Effector CD4-positive, alpha-beta T cell (primary cell): ENCODE data around the gene C16orf95.

Experiments
- DNase-seq: peaks from one replicate; pipeline ENCODE4 v3.0.0-alpha.2; 2020

C16orf95 gene

DNA sequence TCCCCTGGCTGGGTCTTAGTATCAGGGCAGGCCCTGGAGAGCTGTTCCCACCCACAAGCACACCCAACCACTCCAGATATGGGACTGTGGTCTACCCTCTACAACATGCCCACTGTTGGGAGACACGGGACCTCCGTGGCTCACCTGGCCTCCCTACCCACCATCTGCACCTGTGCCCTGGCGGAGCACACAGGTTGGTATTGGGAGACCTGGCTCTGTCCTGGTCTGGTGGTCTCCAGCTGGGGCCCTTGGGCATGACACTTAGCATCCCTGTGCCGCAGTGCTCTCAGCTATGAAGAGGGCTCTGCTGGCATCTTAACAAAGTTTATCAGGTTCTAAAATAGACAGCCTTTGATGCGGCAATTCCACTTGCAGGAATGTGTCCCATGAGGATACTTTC lies 5.8 kb downstream of the C16orf95 start:
- DNase-seq = no peak

GRCh38 chr16:87310610-87311009 lies 6.6 kb downstream of the C16orf95 start:
- no peak for DNase-seq

GRCh38 chr16:87309620-87310525 lies 7.3 kb downstream of the C16orf95 start:
- DNase-seq = no peak

- DNase-seq = no peak
Measured at GRCh38 chr16:87308826-87309225, 8.4 kb downstream of the C16orf95 start.

GRCh38 chr16:87306516-87306915 lies 10.7 kb downstream of the C16orf95 start:
- DNase-seq = no peak

DNA sequence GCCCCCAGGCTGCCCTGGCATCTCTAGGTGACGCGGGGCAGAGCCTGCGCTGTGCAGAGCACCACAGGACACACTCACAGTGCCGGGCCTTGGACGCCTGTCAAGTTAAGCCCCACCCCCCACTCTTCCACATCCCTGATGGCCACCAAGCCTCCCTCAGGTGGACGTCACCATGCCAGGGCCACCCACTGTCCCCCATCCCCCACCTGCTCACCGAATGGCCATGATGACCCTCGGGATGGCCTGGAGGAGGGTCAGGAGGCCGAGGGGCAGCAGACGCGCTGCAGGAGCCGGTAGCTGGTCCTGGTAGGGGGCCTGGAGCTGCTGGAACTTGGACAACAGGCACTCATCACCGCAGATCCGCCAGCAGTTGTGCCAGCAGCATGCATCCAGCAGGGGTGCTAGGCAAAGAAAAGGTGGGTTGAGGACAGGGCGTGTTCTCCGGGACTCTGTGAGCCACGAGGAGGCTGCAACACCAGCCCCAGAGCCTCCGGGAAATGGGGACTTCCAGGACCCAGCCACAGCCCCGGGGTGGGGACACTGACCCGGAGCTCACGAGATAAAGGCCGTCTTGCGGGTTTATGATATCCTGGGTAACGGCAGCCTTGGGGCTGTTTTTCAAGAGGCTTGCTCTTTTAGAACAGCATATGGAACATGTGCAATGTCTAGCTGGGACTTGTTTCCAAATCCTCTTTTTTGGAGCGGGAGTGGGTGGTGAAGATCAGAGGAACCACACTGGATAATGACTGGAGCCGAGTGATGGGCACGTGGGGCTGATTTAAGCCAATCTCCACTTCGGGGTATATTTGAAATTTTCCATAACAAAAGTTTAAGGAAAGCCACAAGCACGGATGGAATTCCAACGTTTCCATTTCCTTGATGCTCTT lies 11.4 kb downstream of the C16orf95 start:
- DNase-seq = no peak

GRCh38 chr16:87304951-87305350 lies 12.2 kb downstream of the C16orf95 start:
- DNase-seq = no peak

- DNase-seq = no peak
Measured at GRCh38 chr16:87303962-87304521, 13.2 kb downstream of the C16orf95 start.

DNA sequence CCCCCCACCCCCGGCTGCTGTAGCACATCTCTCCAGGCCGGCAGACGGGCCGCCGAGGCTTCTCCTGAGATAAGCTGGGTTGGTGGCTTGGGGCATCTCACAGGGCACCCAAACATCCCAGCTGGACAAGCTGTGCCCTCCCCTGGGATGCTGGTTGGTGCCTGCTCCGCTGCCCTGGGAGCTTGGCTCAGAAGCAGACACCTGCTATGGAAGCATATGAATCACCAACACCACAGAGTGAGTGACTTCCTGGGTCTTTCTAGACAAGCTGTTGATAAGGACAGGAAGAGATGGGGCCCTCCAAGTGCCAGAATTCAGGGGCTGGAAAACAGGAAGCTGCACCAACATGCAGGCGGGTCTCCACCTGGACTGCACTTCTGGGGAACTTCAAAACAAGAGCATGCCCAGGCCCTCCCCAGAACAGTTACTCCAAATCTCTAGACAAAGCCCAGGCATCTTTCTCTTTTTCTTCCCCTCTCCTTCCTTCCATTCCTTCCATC lies 13.7 kb downstream of the C16orf95 start:
- no peak for DNase-seq

- DNase-seq = no peak
Measured at GRCh38 chr16:87298857-87299465, 18.2 kb downstream of the C16orf95 start.

DNA sequence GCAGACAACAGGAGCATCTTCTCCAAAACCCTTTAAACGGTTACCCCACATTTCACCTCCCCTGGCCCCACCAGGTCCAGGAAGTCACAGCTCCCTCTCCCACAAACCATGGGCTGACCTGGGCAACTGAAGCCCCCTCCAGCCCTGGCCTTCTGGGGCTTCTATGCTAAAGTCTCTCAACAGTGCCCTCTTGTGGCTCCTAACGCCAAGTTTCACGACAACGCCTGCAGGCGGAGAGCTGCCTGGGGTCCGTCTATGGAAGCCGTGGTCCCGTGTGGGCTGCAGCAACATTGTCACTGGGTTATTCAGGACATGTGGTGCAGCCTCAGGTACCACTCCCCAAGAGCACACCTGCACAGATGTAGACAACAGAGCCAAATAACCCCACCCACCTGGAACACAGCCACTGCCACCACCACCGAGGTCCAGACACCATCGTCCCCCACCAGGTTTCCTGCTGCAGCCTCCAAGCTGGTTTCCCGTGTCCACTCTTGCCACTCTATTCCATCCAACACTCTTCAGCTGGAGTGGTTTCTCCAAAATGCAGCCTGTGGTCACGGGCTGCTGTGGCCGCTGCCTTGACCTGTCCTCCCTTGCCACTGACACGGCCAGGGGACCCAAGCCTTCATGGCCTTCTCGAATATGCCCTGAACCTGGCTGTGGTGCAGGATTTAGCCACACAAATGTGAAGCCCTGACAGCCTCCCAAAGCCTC lies 19.1 kb downstream of the C16orf95 start:
- DNase-seq = peak; percentile 19

DNA sequence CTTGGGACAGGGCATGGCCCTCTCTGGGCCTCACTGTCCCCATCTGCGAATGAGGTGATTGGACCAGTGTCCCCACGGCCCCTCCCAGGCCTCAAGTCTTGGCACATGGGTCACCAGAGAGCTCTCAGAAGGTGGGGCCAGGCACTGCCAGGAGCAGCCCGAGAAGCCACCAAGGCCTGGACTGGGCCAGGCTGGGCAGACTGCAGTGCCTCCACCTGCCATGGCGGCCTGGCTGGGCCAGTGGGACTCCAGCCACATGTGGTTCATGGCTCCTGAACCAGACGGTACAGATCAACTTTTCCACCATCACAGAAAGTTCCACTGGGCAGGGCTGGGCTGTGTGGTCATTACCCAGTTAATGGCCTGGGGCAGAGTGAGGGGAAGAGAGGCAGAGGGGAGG lies 19.8 kb downstream of the C16orf95 start:
- DNase-seq = no peak

DNA sequence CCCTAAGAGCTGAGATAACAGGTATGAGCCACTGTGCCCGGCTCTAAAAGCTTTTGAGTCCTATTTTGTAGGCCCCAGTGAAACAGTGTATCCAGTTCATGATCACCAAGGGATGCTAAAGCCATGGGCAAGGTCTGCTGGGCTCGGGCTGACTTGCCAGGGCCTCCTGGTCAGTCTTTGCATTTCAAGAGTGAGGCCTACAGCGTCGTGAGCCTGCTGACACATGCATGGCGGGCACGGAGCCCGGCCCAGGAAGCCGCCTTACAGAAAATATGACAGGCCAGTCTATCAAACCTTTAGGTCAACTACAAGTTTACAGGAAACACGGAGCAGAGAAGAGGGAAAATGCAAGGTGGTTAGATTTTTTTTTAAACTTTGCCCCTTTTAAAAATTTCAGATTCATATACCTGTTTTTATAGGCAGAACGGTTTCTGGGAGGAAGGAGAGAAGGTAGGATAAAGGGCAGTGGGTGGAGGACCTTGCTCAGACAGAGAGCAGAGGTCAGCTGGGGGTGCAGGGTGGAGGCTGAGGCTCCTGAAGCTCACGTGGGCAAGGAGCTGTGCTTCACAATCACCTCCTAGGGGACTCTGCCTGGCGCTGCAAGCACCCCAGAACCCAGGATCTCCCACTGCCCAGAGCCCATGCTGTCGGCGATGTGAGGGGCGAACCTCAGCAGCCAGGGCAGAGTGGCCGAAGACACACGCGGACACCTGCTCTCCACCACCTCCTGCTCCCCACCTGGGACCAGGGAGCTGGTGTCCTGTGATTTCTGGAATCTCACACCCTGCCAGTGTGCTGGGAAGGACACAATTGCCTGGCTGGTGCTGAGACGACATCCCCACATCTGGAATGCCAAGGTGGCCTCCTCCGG lies 21.3 kb downstream of the C16orf95 start:
- no peak for DNase-seq

DNA sequence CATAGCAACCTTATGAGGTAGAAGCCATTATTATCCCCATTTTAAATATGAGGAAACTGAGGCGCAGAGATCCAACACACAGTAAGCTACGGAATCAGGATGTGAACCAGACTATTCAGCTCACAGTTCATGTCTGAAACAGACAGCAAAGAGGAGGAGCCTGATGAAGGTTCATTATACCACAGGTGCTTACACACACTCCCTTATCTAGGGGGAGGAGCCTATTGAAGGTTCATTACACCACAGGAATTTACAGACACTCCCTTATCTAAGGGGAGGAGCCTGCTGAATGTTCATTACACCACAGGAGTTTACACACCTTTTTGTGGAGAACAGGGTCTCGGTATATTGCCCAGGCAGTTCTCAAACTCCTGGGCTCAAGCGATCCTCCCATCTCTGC lies 21.9 kb downstream of the C16orf95 start:
- no peak for DNase-seq

- no peak for DNase-seq
Measured at GRCh38 chr16:87293990-87294389, 23.2 kb downstream of the C16orf95 start.

- DNase-seq = no peak
Measured at GRCh38 chr16:87291944-87292343, 25.2 kb downstream of the C16orf95 start.

GRCh38 chr16:87288753-87289362 lies 28.3 kb downstream of the C16orf95 start:
- no peak for DNase-seq

- no peak for DNase-seq
Measured at GRCh38 chr16:87286839-87287626, 30.2 kb downstream of the C16orf95 start.

GRCh38 chr16:87284183-87284582 lies 33.0 kb downstream of the C16orf95 start:
- no peak for DNase-seq
